ENCODE results near the gene SOX4.

Gene SOX4

GRCh38 chr6:21596949-21597682 is 3.6 kb downstream of the SOX4 start:
- peak; percentile 61 for DNase-seq (ENCODE audit: low read depth)
- H3K4me3 ChIP-seq (ENCODE audit: control insufficient read depth, low read depth, low read length) = peak overlapping the region; percentile 68
- TF ChIP-seq CTCF (conservative IDR thresholded peaks at IDR 0.05; ENCODE audit: control insufficient read depth, insufficient read depth, low read depth, low read length) = peak; percentile 45

- DNase-seq (ENCODE audit: low read depth) = peak; percentile 46
- no peak for TF ChIP-seq CTCF (conservative IDR thresholded peaks at IDR 0.05; ENCODE audit: control insufficient read depth, insufficient read depth, low read depth, low read length)
- peak overlapping the region; percentile 68 for H3K4me3 ChIP-seq (ENCODE audit: control insufficient read depth, low read depth, low read length)
Measured at GRCh38 chr6:21597801-21598673, 4.5 kb downstream of the SOX4 start.

GRCh38 chr6:21598674-21599023 is 5.1 kb downstream of the SOX4 start:
- H3K4me3 ChIP-seq (ENCODE audit: control insufficient read depth, low read depth, low read length) = no peak overlapping the region
- no peak for TF ChIP-seq CTCF (conservative IDR thresholded peaks at IDR 0.05; ENCODE audit: control insufficient read depth, insufficient read depth, low read depth, low read length)
- peak; percentile 21 for DNase-seq (ENCODE audit: low read depth)

DNA sequence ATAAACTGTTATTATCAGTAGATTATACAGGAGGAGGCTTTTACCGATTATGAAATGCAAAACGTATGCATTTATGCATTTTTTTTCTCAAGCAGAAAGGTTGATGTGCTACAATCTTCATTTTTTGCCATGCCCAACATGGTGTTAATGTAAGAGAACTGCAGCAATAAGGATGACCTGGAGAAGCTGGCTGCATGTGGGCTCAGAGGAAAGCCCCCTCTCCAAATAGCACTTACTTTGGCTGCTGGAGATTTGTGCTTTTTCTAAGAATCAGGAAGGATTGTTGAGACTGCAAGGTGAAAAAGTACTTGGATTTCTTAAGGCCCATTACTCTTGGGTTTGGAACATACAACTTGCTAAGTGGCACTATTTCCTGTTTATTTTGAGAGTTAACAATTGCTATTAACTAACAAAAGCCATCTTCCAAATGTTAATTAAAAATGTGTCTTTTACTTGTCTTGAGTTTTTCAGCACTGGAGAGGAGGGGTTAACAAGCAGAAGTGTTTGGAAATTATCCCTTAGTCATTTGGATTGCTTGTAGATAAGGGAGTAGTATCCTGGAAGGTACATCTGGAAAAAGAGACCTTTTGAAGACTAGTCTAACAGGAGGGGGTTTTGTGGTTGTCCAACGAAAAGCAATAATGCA is 5.6 kb downstream of the SOX4 start:
- no peak overlapping the region for H3K4me3 ChIP-seq (ENCODE audit: control insufficient read depth, low read depth, low read length)
- no peak for DNase-seq (ENCODE audit: low read depth)
- TF ChIP-seq CTCF (conservative IDR thresholded peaks at IDR 0.05; ENCODE audit: control insufficient read depth, insufficient read depth, low read depth, low read length) = no peak

DNA sequence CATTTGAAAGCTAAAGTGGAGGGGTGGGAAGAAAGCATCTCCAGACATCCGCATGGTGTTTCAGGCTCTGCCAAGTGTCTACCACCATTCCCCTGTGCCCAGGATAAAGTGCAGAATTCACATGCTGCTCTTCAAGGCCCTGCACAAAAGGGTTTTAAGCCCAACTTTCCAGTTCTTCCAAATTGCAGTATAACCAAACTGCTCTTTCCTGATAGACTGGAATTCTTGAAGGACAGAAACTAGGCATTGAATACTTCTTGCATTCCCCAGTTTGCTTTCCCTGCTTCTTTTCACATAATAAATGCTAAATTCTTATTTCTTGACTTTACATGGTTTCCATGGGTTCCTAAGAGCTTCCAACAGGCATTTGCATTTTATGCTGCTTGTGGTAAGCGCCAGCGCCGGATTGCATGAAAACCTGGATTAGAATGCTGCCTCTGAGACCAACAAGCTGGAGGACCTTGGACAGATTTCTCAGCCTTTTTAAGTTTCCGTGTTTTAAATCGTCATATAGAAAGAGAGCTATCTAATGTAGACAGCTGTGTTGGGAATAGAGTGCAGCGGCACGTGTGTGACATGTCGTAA is 7.9 kb downstream of the SOX4 start:
- no peak overlapping the region for H3K4me3 ChIP-seq (ENCODE audit: control insufficient read depth, low read depth, low read length)
- no peak for DNase-seq (ENCODE audit: low read depth)
- no peak for TF ChIP-seq CTCF (conservative IDR thresholded peaks at IDR 0.05; ENCODE audit: control insufficient read depth, insufficient read depth, low read depth, low read length)

DNA sequence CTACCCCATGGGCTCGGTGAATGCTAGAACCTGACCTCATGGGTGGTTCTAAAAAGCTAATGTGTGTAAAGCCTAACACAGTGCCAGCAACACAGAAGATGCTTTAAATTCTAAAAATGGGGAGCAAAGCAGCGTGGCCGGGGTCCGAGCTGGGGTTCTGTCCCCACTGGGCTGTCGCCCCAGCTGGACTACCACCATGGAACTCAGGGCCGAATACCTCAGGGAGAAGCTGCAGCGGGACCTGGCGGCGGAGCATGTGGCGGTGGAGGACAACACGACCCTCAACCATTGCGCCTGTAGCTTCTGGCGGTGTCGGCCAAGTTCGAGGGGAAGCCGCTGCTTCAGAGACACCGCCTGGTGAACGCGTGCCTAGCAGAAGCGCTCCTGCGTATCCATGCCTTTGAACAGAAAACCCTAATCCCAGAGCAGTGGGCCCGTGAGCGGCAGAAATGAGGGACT is 8.4 kb downstream of the SOX4 start:
- no peak overlapping the region for H3K4me3 ChIP-seq (ENCODE audit: control insufficient read depth, low read depth, low read length)
- no peak for DNase-seq (ENCODE audit: low read depth)
- no peak for TF ChIP-seq CTCF (conservative IDR thresholded peaks at IDR 0.05; ENCODE audit: control insufficient read depth, insufficient read depth, low read depth, low read length)
